Measurements from ENCODE around the gene STRN3.
"Not testable (repeated sequence)": the region's sequence is repeated elsewhere in the genome, so short reads cannot be mapped to it uniquely, and the experiment has no call there.

STRN3 gene

DNA sequence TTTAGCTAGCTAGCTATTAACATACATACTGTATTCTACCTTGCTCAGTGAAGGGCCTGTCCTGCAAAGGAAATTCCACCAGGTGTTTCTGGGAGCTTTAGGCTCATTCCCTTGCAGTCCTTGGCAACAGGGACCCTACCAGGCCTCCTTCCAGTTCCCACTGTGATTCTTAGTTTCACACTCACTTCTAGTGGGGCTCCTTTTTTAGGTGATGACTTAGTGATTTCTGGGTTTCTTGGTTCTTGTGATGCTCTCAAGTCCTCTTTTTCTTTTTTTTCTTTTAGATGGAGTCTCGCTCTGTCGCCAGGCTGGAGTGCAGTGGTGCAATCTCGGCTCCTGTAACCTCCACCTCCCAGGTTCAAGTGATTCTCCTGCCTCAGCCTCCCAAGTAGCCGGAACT is 10.4 kb upstream of the STRN3 start:
- DNase-seq (ENCODE audit: low read depth, low spot score): no peak

DNA sequence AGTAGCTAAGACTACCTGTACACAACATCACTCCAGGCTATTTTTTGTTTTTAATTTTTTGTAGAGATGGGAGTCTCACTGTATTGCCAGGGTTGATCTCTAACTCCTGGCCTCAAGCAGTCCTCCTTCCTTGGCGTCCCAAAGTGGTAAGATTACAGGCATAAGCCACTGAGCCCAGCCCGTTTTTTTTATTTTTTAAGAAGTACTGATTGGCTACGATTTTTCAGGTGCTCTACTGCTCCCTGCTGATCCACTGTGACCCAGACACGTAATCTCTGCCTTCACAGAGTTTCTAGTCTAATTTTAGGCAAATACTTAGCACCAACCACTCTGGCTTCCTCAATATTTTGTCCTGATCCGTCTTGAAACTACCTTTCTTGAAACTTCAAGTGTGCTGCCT is 4.3 kb upstream of the STRN3 start:
- no peak for DNase-seq (ENCODE audit: low read depth, low spot score)

DNA sequence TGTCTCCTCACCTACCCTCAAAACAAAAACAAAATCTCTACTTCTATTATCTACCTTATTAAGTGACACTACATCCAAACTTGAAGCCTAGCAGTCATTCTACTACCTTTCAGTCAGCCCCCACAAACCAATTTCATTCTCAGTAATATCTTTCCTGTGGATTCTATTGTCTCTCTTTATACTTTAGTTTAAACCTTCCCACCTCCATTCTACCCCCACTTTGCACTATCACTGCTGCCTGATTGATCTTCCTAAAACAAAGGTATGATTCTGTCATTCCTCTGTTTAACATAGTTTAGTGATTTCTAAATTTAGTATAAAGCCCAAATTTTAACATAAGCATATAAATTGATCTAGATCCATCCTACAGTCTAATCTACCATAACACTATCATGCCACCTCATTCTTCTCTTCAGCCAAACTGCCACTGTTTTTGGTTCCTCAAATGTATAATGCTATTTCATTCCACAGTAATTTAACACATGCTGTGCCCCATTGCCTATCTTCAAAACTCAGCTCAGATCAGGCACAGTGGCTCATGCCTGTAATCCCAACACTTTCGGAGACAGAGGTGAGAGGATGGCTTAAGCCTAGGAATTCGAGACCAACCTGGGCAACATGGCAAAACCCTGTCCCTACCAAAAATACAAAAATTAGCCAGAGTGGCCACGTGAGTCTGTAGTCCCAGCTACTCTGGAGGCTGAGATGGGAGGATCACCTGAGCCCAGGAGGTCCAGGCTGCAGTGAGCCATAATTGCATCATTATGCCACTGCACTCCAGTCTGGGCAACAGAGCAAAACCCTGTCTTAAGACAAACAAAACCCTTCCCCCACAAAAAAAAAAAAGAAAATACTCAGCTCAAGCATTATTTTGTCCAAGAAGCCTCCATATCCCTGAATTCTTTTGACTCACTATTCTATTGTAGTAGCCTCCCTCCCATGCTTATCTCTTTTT is 3.1 kb upstream of the STRN3 start:
- DNase-seq (ENCODE audit: low read depth, low spot score): no peak

DNA sequence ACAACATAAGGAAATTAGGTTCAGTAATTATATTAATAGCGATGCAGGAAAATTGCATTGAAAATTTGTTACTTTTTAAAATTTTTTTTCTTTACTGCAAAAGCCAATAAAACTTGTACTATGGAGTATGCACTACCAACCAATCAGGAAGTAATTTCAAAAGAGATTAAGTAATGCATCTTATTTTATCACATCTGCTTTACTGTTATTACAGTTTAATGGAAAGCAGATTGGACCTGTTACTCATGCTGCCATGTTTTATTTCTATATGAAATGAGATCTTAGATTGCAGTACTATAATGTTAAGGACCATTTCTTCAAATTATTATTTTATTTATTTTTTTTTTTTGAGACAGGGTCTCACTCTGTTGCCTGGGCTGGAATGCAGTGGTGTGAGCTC is 1.7 kb upstream of the STRN3 start:
- no peak for DNase-seq (ENCODE audit: low read depth, low spot score)

DNA sequence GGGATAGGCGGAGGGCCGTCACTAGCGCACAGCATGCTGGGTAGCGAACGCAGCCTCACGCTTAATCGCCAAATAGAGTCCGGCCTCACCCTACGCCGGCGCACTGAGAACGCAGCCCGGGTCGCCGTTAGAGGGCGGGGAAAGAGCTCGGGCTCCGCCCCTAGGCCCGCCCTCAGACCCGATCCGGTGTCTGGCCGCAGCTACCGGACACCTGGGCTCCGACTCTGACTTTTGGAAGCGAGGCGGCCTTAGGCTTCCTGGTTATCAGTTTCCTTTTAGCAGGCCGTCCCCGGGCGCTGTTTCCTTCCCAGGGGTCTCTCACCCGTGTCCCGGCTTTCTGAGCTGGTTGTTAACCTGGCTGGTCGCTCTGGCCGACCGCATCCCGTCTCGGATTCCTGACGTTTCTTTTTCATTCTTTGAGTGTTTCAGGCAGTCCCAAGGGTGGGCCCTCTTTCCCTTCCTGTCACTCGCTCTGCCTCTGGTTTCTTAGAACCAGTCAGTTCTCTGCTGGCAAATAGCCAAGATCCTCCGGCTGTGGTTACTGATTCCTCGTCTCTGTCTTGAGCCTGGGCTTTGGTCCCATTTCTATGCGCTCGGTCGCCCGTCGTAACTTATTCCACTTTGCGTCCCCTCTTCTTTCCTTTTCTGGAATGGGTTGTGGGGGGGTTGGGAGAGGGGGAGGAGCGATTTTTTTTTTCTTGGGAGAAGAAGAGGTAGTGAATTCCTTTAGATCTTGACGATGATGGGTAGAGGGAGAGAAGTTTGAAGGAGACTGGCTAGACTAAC is 464 bp upstream of the STRN3 start:
- peak; percentile 91 for DNase-seq (ENCODE audit: low read depth, low spot score)

DNA sequence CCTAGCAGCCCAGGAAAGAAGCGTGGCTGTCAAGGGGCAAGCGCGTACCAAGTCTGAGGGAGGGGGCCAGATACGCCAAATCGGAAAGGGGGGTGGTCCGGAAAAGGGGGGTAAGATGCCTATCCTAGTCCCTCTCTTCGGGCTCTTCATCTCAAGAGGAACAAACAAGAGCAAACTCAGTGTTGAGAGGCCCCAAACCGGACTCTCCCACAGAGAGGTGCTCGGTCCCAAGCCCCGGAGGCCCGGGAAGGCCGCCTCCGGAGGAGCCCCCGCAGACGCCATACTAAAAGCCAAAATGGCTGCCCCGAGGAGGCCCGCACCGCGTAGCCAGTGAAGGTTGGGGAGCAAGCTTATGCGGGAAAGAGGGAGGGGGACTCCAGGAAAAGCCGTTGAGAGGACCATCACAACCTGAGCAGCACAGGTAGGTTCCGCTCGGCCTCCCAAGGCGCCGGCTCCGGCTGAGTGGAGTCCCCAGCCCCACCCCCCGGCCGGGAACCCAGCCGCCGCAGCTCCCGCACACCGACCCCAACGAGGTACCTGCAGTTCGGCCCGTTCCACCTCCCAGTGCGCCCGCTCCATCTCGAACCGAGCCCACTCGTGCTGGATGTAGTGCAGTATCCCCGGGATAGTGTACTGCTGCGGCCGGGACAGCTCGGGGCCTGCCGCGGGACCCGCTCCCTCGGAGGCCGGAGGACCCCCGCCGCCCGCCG is 657 bp downstream of the STRN3 start, which contains the start of gene AP4S1:
TSS of gene AP4S1 (plus strand) at position 283 of the 710 bp plus-strand sequence. CDS start 40,548 bp downstream, outside the sequence.
- DNase-seq (ENCODE audit: low read depth, low spot score): no peak

DNA sequence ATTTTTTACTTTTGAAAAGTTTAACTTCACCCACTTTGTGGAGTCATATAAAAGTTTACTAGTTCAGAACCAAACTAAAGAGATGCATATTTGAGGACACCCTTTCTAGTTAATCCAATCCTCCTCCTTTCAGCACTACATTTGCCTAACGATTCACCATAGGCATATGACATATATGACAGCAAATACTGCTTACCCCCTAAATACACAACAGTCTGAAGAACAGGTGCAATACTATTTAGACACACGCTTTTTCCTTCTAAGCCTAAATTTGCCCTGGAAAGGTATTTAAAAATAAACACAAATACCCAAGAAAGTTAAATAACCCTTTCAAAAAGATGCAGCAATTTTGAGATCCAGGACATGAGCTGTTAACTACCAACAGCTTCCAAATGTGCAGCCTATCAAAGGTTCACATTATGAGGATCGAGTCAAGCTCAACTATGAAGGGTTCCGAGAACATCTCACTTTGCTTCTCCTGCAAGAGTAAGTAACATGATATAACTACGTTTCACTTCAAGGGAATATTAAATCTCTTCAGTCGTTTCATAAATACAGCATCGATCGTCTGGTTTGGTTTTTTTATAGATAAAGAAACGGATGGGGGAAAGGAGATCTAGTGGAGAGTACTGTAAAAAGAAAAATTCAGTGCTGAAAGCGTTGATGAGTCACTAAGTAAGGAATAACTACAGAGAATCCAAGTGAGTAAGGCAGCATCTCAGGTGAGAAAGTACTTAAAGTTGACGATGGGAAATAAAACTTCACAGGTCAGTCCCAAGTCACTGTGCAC is 1.4 kb downstream of the STRN3 start:
- DNase-seq (ENCODE audit: low read depth, low spot score): no peak

DNA sequence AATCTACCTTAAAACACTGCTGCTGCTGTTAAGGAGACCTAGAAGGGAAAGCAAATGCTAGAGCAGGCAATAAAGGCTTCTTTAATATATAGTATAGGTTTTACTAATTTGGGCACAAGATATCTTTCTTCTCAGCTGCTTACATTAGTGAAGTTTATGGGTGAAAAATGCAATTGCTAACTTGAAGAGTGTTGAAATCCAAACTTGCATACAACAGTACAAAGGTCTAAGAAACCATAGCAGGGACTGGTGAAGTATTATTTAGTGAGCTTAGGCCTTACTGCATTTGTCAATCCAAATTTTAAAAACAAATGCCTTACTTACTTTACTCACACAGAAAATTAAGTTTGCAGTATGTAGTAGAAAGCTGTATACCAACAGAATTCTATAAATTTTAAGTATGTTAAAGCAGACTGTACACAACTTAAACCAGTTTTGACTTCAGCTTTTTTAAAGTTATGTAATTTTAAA is 2.1 kb downstream of the STRN3 start:
- DNase-seq (ENCODE audit: low read depth, low spot score): no peak

DNA sequence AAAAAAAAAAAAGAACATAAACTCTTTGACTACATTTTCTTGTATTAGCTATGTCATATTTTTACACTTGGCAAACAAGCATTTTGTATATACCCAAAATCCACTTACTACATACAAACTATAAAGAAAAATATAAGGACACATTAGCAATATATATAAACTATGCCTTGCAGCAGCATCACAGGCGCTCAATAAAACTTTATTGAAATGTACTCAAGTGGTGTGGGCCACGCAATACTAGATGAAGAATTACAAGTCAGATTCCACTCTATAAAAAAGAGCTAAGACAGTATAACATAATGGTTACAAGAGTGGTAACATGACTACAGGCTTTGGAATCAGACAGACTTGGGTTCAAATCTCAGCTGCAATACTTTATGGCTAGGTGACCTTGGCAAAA is 3.8 kb downstream of the STRN3 start:
- no peak for DNase-seq (ENCODE audit: low read depth, low spot score)

DNA sequence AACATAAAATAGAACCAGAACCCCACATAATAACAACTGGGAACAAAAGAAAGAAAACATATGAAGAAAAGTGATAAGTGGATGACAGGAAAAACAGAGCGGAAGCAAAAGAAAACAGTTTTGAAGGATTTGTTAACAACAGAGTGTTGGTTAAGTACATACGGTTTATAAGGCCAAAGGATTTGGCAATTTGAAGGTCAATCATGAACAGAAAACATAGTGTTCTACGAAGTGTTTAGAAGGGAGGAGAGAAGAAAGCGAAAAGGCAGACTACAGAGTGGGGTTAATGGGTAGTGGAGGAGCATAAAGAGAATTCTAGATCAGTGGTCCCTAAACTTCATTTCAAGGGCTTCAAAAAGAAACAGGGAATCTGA is 4.6 kb downstream of the STRN3 start:
- no peak for DNase-seq (ENCODE audit: low read depth, low spot score)

DNA sequence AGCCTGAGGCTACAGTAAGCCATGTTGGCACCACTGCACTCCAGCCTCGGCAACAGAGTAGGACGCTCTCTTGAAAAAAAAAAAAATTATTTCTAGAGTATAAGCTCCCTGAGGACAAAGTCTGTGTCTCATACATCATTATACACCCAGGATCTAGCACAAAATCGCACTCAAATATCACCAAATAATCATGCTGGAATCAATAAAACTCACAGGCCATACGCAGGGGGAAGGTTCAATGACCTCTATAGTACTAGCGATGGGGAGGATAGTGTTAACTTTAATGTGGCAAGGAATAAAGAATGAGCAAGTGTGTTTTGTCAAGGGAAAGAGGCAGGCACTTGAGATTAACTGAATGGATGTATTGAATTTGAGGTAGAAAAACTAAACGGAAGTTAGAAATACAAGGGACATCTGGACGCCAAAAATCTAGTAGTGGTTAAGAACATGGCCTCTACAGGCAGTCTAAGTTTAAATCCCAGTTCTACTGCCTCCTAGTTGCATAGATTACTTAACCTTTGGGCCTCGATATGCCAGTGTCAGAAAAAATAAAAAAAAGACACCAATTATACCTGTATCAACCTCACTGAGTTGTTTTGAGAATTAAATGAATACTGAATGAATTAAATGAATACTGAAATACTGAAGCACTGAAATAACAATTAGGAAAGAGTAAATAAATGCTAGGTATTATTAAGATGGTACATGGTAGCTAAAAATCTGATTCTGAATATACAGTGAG is 5.2 kb downstream of the STRN3 start:
- no peak for DNase-seq (ENCODE audit: low read depth, low spot score)

DNA sequence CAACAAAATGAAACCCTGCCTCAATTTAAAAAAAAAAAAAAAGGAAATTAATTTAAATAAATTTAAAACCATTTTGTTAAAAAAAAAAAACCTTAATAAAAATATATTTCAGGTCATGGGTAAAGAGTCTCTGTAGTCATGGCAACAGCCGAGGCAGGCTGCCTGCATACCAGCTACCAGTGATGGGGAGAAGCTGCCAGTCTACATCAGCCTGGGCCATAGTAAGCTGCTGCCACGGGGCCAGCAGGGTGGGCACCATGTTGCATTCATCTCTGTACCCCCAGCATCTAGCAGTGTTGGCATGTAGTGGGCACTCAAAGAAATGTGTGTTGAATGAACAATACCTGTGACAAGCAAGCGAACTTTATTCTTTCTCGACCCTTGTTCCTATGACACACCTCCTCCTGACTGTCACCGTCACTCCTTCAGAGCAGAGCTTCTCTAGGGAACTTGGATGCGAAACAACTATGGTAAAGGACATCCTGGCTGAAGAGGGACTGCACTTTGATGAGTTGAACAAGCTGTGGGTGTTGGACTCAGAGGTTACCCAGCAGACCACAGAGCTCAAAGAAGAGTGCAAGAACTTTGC is 8.0 kb downstream of the STRN3 start:
- DNase-seq (ENCODE audit: low read depth, low spot score): no peak

DNA sequence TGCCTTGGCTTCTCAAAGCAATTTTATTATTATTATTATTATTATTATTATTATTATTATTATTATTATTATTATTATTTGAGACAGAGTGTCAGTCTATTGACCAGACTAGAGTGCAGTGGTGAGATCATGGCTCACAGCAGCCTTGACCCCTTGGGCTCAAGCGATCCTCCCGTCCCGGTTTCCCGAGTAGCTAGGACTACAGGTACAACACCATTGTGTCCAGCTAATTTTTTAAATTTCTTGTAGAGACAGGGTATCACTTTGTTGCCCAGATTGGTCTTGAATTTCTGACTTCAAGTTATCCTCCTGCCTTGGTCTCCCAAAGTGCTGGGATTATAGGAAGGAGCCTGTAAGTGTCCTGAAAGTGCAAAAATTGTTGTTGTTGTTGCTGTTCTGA is 12.3 kb downstream of the STRN3 start:
- DNase-seq (ENCODE audit: low read depth, low spot score): no peak

DNA sequence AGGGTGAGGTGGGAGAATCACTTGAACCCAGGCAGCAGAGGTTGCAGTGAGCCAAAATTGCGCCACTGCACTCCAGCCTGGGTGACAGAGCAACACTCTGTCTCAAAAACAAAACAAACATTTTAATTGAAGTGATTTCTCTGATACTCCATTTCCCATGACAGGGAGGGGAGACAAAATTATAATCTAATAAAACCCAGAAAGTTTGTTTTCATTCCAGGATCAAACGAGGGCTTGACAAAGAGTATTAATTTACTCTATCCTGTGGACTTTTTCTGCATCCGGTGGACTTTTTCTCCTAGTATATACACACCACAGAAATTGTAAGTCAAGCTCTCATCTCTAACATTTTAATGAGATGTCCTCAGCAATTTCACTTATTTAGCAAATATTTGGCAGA is 15.2 kb downstream of the STRN3 start:
- DNase-seq (ENCODE audit: low read depth, low spot score): no peak

DNA sequence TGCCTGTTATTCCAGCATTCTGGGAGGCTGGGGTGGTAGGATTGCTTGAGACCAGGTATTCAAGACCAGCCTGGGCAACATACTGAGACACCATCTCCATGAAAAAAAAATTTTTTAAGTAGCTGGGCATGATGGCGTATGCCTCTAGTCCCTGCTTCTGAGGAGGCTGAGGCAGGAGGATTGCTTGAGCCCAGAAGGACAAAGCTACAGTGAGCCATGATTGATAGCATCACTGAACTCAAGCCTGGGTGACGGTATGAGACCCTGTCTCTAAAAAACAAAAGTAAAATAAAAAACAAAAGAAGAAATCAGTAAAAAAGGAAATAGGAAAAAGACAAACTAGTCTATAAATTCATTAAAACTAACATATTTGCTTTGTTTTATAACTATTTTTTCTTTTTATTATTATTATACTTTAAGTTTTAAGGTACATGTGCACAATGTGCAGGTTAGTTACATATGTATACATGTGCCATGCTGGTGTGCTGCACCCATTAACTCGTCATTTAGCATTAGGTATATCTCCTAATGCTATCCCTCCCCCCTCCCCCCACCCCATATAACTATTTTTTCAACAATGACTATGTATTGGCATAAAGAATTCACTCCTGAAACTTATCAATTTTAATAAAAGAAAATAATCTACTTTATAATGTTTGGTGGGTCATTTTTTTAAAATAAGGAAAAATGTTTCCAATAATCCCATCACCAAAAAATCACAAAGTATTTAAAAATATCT is 16.2 kb downstream of the STRN3 start:
- DNase-seq (ENCODE audit: low read depth, low spot score): no peak

DNA sequence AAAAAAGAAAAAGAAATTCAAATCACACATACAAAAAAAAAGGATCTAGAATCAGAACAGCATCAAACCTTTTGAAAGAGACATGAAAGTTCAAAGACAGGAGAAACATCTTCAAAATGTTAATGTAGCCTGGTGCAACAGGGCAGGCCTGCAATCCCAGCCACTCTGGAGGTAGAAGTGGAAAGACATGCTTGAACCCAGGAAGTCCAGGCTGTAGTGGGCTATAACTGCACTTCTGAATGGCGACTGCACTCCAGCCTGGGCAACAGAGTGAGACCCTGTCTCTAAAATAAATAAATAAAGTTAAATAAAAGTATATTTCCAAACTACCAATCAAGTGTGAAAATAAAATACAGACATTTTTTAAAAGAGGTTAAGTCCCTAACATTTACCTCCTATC is 19.5 kb downstream of the STRN3 start:
- no peak for DNase-seq (ENCODE audit: low read depth, low spot score)

DNA sequence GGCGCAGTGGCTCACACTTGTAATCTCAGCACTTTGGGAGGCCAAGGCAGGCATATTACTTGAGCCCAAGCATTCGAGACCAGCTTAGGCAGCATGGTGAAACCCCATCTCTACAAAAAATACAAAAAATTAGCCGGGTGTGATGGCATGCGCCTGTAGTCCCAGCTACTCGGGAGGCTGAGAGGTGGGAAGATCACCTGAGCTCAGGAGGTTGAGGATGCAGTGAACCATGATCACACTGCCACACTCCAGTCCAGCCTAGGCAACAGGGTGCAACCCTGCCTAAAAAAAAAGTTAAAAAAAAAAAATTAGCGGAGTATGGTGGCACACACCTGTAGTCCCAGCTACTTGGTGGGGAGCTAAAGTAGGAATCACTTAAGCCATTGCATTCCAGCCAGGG is 22.2 kb downstream of the STRN3 start:
- DNase-seq (ENCODE audit: low read depth, low spot score): not testable (repeated sequence)

DNA sequence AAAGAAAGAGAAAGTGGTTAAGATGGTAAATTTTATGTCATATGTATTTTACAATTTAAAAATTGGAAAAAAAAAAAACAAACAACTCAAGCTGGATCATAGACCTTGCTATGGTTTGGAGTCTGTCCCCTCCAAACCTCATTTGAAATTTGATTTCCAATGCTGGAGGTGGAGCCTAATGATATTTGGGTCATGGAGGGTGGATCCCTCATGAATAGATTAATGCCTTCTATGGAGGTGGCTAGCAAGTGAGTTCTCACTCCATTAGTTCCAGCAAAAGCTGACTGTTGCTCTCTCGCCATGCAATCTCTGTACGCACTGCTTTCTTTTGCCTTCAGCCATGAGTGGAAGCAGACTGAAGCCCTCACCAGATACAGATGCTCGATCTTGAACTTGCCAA is 22.9 kb downstream of the STRN3 start:
- no peak for DNase-seq (ENCODE audit: low read depth, low spot score)

DNA sequence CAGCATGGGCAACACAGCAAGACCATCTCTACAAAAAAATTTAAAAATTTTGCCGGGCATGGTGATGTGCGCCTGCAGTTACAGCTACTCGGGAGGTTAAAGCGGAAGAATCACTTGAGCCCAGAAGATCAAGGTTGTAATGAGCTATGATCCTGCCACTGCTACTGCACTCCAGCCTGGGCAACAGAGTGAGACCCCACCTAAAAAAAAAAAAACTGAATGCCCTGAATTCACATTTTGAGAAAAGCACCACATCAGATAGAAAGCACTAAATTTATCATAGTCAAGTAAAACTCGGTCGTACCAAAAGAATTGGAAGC is 24.9 kb downstream of the STRN3 start:
- DNase-seq (ENCODE audit: low read depth, low spot score): no peak

Data from smooth muscle cell of the brain vasculature (primary cell).